Stimulated activated CD4-positive, alpha-beta T cell treated with anti-CD3 and anti-CD28 coated beads, Interleukin-2, amount 100 ng/mL, for 48 hours (primary cell): ENCODE data around the gene RGS21.
"Not testable (repeated sequence)": the region's sequence is repeated elsewhere in the genome, so short reads cannot be mapped to it uniquely, and the experiment has no call there.

Experiments used
- DNase-seq, 2 donors: peaks; one replicate each; pipeline ENCODE4 v3.0.0-alpha.2; 2020

RGS21 gene

GRCh38 chr1:192316942-192317450 is at the start of gene RGS21:
Gene RGS21 (plus strand): TSS chr1:192316992. CDS start chr1:192343037, 26,045 bp downstream.
- no peak for DNase-seq

GRCh38 chr1:192268468-192269052 is 48.2 kb upstream of the RGS21 start:
- no peak for DNase-seq

GRCh38 chr1:192270398-192270797 is 46.4 kb upstream of the RGS21 start:
- no peak for DNase-seq

GRCh38 chr1:192272732-192273131 is 44.1 kb upstream of the RGS21 start:
- no peak for DNase-seq

- DNase-seq: no peak
Measured at GRCh38 chr1:192274588-192274987, 42.2 kb upstream of the RGS21 start.

- no peak for DNase-seq
Measured at GRCh38 chr1:192277635-192278034, 39.2 kb upstream of the RGS21 start.

- no peak for DNase-seq
Measured at GRCh38 chr1:192284927-192285326, 31.9 kb upstream of the RGS21 start.

GRCh38 chr1:192303029-192303428 is 13.8 kb upstream of the RGS21 start:
- no peak for DNase-seq

GRCh38 chr1:192308314-192308713 is 8.5 kb upstream of the RGS21 start:
- DNase-seq: not testable (repeated sequence)

GRCh38 chr1:192311281-192311680 is 5.5 kb upstream of the RGS21 start:
- no peak for DNase-seq

- DNase-seq: no peak
Measured at GRCh38 chr1:192327997-192328396, 11.2 kb downstream of the RGS21 start.

- DNase-seq: no peak
Measured at GRCh38 chr1:192342842-192343241, 26.1 kb downstream of the RGS21 start.

- no peak for DNase-seq
Measured at GRCh38 chr1:192343344-192343743, 26.6 kb downstream of the RGS21 start.

- no peak for DNase-seq
Measured at GRCh38 chr1:192349314-192349713, 32.5 kb downstream of the RGS21 start.

GRCh38 chr1:192350356-192350755 is 33.6 kb downstream of the RGS21 start:
- DNase-seq: no peak

- DNase-seq: no peak
Measured at GRCh38 chr1:192351550-192351949, 34.8 kb downstream of the RGS21 start.

GRCh38 chr1:192357924-192358323 is 41.1 kb downstream of the RGS21 start:
- no peak for DNase-seq

- DNase-seq: no peak
Measured at GRCh38 chr1:192358402-192358801, 41.6 kb downstream of the RGS21 start.

- no peak for DNase-seq
Measured at GRCh38 chr1:192358822-192359221, 42.0 kb downstream of the RGS21 start.

GRCh38 chr1:192363177-192363576 is 46.4 kb downstream of the RGS21 start:
- DNase-seq: no peak

GRCh38 chr1:192367436-192367835 is 50.6 kb downstream of the RGS21 start:
- DNase-seq: no peak

GRCh38 chr1:192375306-192375705 is 58.5 kb downstream of the RGS21 start:
- no peak for DNase-seq

- no peak for DNase-seq
Measured at GRCh38 chr1:192376374-192376773, 59.6 kb downstream of the RGS21 start.

GRCh38 chr1:192378276-192378675 is 61.5 kb downstream of the RGS21 start:
- DNase-seq: no peak

GRCh38 chr1:192378878-192379277 is 62.1 kb downstream of the RGS21 start:
- DNase-seq: no peak
